ENCODE data around the gene SCFD1. TPM values are rescaled to one million over a fixed set of nuclear protein-coding genes. Genes with fewer than 3 reads are reported as not detected.
A peak's percentile ranks its signal among the peaks of the same experiment; 100 is the strongest.

SCFD1 gene
- total and polyA plus RNA-seq, 2 donors (not counting 1 experiment from before 2014, with no cell fraction given), result 110 to 129 TPM

- no peaks in the 10 kb centered on the region for H3K9me3 ChIP-seq (ENCODE audit: control insufficient read depth, insufficient read depth, low read depth, low read length)
- no peak overlapping the region for H2AFZ ChIP-seq (ENCODE audit: low read length)
- no peaks in the 10 kb centered on the region for H3K79me2 ChIP-seq (ENCODE audit: control insufficient read depth, insufficient read depth, low read length)
- H3K27me3 ChIP-seq (ENCODE audit: control insufficient read depth, insufficient read depth, low read length), result peaks cover 7% of the 10 kb centered on the region
- no peak for DNase-seq (ENCODE audit: low read depth in 2 of 2)
- no peak overlapping the region for H3K4me3 ChIP-seq (replicated peaks in 1 of 4; ENCODE audit: control extremely low read depth in 1 of 4, insufficient read depth in 1 of 4, low read depth in 3 of 4, low read length in 4 of 4)
- H4K20me1 ChIP-seq (ENCODE audit: control insufficient read depth, extremely low read depth, insufficient read depth, low read length), result no peaks in the 10 kb centered on the region
- no peaks in the 10 kb centered on the region for H3K4me1 ChIP-seq (ENCODE audit: control insufficient read depth, extremely low read depth, insufficient read depth, low read length)
- no peak overlapping the region for H3K4me2 ChIP-seq (ENCODE audit: extremely low read depth, insufficient read depth, low read length)
- no peak overlapping the region for H3K9ac ChIP-seq (ENCODE audit: insufficient read depth, low read length)
- no peak overlapping the region for H3K27ac ChIP-seq (ENCODE audit: insufficient read depth, low read length)
- no peaks in the 10 kb centered on the region for H3K36me3 ChIP-seq (ENCODE audit: control insufficient read depth, insufficient read depth, low read length)
- TF ChIP-seq CTCF (conservative IDR thresholded peaks at IDR 0.05 in 1 of 2, IDR thresholded peaks at IDR 0.05 in 1 of 2; ENCODE audit: low read depth in 1 of 2, low read length in 2 of 2), result no peak
- TF ChIP-seq EZH2 (IDR thresholded peaks at IDR 0.05; ENCODE audit: low read length, missing control alignments), result no peak
These were observed 148.3 kb downstream of the SCFD1 start for GRCh38 chr14:30770376-30770775.

DNA sequence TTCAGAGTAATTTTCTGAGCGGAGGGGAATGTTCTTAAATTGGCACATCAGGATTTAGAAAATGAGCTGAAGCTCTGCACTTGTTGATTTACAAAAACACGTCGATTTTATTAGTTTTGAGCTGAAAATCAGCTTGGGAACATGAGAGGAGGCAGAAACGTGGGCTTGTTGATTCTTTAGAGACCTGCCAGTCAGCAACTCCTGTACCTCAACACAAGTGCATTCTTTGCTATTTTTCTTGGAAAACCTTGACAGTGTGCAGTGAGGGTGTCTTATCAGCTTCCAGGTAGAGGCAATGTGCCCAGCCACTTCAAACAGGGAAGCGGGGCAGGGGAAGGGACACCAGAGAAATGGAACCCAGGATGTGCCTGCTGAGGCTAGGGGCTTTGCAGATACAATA, 149.5 kb downstream of the SCFD1 start:
- no peaks in the 10 kb centered on the region for H3K79me2 ChIP-seq (ENCODE audit: control insufficient read depth, insufficient read depth, low read length)
- H3K9me3 ChIP-seq (ENCODE audit: control insufficient read depth, insufficient read depth, low read depth, low read length), result no peaks in the 10 kb centered on the region
- no peak overlapping the region for H3K9ac ChIP-seq (ENCODE audit: insufficient read depth, low read length)
- H3K27ac ChIP-seq (ENCODE audit: insufficient read depth, low read length), result no peak overlapping the region
- TF ChIP-seq CTCF (conservative IDR thresholded peaks at IDR 0.05 in 1 of 2, IDR thresholded peaks at IDR 0.05 in 1 of 2; ENCODE audit: low read depth in 1 of 2, low read length in 2 of 2) (no peak), EZH2 (IDR thresholded peaks at IDR 0.05; ENCODE audit: low read length, missing control alignments) (no peak)
- no peak overlapping the region for H3K4me3 ChIP-seq (replicated peaks in 1 of 4; ENCODE audit: control extremely low read depth in 1 of 4, insufficient read depth in 1 of 4, low read depth in 3 of 4, low read length in 4 of 4)
- no peak overlapping the region for H3K4me2 ChIP-seq (ENCODE audit: extremely low read depth, insufficient read depth, low read length)
- no peaks in the 10 kb centered on the region for H4K20me1 ChIP-seq (ENCODE audit: control insufficient read depth, extremely low read depth, insufficient read depth, low read length)
- no peak overlapping the region for H2AFZ ChIP-seq (ENCODE audit: low read length)
- DNase-seq (ENCODE audit: low read depth in 2 of 2), result no peak
- peaks cover 7% of the 10 kb centered on the region for H3K27me3 ChIP-seq (ENCODE audit: control insufficient read depth, insufficient read depth, low read length)
- H3K4me1 ChIP-seq (ENCODE audit: control insufficient read depth, extremely low read depth, insufficient read depth, low read length), result no peaks in the 10 kb centered on the region
- no peaks in the 10 kb centered on the region for H3K36me3 ChIP-seq (ENCODE audit: control insufficient read depth, insufficient read depth, low read length)

DNA sequence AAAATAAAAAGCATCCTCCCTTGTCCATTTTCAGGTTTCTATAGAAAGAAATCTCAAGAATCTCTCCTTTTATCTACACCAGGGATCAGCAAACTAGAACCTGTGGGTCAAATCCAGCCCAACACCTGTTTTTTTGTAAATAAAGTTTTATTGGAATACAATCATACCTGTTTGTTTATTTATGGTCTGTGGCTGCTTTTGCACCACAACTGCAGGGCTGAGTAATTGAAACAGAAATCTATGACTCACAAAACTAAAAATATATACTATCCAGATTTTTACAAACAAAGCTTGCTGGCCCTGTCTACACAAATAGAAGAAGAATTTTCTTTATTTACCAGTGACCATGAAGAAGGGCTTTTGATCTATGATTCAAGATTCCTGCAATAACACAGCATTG, 157.1 kb downstream of the SCFD1 start:
- Histone ChIP-seq H3K9ac (ENCODE audit: insufficient read depth, low read length) (no peak overlapping the region), H3K79me2 (ENCODE audit: control insufficient read depth, insufficient read depth, low read length) (no peaks in the 10 kb centered on the region), H2AFZ (ENCODE audit: low read length) (no peak overlapping the region), H3K27me3 (ENCODE audit: control insufficient read depth, insufficient read depth, low read length) (no peaks in the 10 kb centered on the region), H3K4me1 (ENCODE audit: control insufficient read depth, extremely low read depth, insufficient read depth, low read length) (no peaks in the 10 kb centered on the region), H3K36me3 (ENCODE audit: control insufficient read depth, insufficient read depth, low read length) (no peaks in the 10 kb centered on the region), H3K4me3 (replicated peaks in 1 of 4; ENCODE audit: control extremely low read depth in 1 of 4, insufficient read depth in 1 of 4, low read depth in 3 of 4, low read length in 4 of 4) (no peak overlapping the region), H3K9me3 (ENCODE audit: control insufficient read depth, insufficient read depth, low read depth, low read length) (no peaks in the 10 kb centered on the region), H3K4me2 (ENCODE audit: extremely low read depth, insufficient read depth, low read length) (no peak overlapping the region), H4K20me1 (ENCODE audit: control insufficient read depth, extremely low read depth, insufficient read depth, low read length) (no peaks in the 10 kb centered on the region), H3K27ac (ENCODE audit: insufficient read depth, low read length) (no peak overlapping the region)
- TF ChIP-seq EZH2 (IDR thresholded peaks at IDR 0.05; ENCODE audit: low read length, missing control alignments), result no peak
- TF ChIP-seq CTCF (conservative IDR thresholded peaks at IDR 0.05 in 1 of 2, IDR thresholded peaks at IDR 0.05 in 1 of 2; ENCODE audit: low read depth in 1 of 2, low read length in 2 of 2), result no peak
- peak; percentile 24 to 27 for DNase-seq (ENCODE audit: low read depth in 2 of 2)

Other genes starting within 250 kb of the SCFD1 start
- 14.1 and 14.7 TPM in 2 replicates for gene G2E3, start 63.2 kb upstream of the SCFD1 start, total RNA-seq
- 13.0 and 15.3 TPM in 2 replicates for gene G2E3, start 63.2 kb upstream of the SCFD1 start, polyA plus RNA-seq

All from fibroblast of lung (primary cell).